HG02943 (cell line): ENCODE measurements around the gene EYA4.

Experiments used
- ATAC-seq: cut with Tn5 transposase; IDR thresholded peaks from one replicate; pipeline ENCODE4 v1.9.1; 2021; ENCODE audit warnings: mild to moderate bottlenecking, low read depth, moderate library complexity; ENCODE audit not compliant: unreplicated experiment

Gene EYA4

DNA sequence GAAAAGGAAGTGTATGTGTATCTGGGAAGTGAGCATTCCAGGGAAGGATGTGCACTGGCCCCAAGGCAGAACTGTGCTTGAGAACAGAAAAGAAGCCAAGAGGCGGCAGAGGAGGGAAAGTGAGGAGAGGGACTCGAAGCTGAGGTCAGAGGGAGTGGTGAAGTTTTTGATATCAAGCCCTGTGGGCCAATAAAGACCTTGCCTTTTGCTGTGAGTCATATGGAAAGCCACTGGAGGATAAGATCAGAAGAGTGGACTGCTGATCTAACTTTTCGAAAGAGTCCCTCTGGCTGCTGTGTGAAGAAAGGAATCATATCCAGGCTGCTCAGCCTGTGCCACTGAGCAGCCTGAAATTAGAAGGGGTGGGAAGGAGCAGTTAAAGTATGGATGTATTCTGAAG is 99.4 kb downstream of the EYA4 start:
- no peak for ATAC-seq

DNA sequence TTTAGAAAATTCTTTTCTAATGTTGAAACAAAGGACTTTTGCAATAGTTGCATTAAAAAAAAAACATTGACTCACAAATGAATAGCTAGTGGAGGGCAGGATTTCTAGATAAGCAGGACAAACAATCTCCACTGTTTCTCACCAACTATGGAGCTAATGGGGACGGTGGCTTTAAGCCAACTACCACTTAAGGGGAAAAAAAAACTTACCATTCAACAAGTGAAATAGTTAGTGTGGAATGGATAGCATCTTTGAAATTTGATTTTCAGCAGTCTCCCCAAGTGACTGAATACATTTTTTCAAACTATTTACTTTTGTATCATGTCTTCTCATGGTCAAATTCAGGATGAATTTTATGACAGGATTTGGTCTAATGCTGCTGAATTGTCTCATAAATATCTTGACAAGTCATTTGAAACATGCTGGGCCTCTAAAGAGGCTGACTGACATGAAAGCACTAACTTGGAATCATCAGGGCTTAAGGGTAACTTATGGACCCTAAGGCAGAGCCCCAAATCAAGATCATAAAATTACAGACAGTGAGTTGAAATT is 100.5 kb downstream of the EYA4 start:
- no peak for ATAC-seq

DNA sequence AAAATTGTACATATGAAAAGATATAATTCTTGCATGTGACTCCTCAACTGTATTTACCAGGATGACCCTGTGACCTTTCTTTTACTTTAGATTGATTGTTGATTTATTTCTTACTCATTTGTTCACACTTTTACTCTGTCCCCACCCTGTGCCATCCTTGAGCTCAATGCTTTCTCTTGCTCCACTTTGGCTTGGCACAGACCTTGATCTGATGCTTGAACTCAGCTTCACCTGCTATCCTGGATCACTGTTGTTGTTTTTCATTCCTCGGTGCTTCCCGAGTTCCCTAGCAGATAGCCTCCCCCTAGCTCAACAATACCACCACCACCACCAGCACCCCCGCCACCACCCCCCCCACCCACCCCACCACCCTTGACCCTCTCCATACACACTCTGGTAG is 102.1 kb downstream of the EYA4 start:
- ATAC-seq, result no peak

DNA sequence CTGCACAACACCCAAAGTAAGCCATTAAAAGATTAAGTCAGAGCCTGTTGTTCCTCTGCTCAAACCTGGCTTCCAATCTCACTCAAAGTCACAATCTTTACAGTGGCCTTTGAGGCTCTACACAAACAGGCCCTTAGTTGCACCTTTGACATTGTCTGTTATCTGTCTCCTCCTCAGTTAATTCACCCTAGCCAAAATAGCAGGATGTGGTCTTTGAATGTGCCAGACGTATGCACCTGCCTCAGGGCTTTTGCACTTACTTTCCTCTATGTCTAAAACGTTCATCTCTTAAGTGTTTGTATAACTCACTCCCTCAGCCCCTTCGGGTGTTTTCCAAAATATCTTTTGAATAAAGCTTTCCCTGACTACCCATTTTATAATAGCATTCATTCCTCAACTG is 107.7 kb downstream of the EYA4 start:
- ATAC-seq, result no peak

DNA sequence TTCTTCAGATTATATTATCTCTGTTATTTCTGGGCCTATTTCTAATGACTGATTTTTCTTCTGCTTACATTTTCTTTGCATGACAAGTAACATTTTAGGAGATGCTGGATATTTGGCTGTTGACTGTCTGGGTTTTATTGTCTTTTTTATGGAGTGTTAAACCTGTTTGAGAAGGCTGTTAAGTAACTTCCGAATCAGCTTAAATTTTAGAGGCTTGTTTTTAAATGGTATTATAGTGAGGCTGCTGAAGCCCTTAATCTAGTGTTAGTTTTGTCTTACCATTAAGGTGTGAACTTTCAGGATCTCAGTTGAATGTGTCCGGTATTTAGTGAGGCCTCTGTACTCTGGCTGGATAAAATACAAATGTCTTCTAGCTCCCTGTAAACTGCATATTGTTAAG is 109.8 kb downstream of the EYA4 start:
- no peak for ATAC-seq

DNA sequence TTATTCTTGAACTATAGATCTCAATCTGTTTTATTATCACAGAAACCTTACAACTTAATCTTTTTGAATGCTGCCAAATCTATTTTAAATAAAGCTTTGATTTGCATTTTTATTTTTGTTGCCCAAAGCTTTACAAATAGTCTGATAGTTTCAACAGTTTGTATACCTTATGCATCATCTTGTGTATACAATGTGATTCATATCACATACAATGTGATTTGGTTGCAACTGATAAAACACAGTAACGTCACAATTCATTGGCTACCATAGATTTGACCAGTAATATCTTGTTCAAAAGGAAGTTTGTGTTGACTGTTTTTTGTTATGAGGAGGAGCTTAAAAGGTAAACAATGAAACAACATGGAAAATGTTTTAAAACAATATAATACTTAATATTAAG is 110.9 kb downstream of the EYA4 start:
- no peak for ATAC-seq

DNA sequence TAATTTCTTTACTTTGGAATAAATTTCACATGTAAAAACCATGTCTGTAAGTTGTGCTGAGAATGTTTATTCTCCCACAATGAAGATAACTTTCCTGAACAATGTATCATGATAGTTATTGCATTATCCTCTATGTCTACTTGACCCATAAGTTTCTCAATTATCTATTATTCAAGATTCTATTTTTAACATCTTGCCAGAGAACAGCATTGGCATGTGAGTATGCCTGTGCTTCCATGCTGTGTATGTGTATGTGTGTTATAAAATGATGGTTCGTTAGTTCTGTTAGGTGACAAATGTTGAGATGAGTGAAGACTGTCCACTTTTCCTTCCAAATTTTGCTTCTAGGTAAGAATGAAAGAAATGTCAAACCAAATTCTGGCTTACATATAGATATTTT is 111.9 kb downstream of the EYA4 start:
- no peak for ATAC-seq

DNA sequence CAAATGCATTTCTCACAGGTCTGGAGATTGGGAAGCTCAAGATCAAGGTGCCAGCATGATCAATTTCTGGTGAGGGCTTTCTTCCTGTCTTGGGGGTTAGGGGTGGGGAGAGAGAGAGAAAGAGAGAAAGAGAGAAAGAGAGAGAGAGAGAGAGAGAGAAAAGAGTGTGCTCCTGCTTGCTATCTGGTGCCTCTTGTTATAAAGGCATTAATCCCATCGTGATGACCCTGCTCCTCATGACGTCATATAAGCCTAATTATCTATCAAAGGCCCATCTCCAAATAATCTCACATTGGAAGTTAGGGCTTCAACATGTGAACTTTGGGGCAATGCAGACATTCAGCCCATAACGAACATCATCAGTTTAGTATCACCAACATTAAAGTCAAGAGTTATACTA is 114.8 kb downstream of the EYA4 start:
- ATAC-seq, result no peak

DNA sequence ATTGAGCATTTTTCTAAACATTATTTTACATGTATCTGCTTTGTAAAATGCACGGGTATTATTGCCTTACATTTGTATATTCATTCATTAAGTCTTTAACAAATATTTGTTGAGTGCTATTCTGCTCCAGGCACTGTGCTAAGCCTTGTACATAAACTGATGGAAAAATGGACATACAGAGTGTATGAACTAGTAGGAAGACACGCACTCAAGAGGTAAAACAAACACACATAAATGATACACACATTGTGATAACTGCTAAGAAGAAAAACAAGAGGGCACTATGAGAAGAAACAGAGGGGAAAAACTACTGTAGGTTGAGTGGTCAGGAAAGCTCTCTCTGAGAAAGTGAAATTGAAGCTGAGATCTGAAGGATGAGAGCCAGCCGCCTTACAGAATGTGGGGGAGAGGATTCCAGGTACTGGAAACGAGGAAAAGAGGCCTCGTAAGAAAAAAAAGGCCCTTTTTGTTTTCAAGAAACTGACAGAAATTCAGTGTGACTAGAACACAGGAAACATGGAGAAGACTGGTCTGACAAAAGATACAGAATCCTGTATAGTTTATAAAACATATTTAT is 117.5 kb downstream of the EYA4 start:
- no peak for ATAC-seq

DNA sequence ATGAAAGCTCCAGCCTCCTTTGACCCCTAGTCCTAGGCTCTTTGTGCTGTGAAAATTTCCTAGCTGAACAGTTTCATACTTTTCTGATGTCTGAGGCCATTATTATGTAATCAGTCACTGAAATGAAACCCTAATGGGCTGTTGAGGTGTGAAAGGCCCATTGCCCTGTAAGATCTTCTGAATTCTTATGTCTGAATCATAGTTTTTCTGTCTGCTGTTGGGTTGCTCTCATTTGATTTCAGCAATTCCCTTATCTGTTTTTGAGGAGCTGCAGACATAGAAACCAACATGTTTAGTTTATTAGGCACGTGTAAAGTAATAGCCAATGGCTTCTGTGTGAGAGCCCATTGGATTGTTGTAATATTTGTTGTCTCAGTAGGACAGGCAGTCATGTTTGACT is 118.1 kb downstream of the EYA4 start:
- no peak for ATAC-seq

DNA sequence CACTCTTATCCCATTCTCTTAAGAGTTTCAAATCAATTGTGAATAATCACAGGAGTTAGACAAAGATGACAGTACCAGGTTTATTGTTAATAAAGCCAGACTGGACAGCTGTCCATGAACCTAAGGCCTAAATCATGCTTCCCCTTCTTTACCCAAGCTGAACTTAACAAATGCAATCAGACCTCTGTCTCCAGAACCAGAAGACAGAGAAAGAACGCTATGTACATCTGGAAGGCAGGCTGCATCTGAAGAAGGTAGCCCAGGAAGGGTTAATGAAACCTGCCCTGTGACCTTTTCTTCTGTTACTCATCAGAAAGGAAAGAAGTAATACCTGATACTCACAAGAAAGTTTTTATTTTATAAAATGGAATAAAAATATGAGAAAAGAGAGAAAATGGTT is 118.6 kb downstream of the EYA4 start:
- ATAC-seq, result no peak

DNA sequence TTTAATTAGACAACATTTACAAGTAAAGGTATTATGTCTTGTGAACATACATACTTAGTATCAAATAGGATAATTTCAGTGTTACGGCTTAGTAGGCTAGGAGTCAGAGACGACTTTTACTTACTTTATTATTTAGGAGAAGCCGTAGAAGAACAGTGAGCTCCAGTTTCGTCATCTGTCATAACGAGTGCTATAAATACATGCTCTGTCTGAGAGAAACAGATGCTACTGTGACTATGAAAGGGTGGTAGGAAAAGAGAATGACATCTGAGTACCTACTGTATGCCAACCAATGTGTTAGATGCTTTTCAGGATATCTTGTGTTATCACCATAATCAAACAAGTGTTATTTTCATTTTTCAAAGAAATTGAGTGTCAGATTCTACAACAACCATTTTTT is 119.0 kb downstream of the EYA4 start:
- ATAC-seq, result no peak

DNA sequence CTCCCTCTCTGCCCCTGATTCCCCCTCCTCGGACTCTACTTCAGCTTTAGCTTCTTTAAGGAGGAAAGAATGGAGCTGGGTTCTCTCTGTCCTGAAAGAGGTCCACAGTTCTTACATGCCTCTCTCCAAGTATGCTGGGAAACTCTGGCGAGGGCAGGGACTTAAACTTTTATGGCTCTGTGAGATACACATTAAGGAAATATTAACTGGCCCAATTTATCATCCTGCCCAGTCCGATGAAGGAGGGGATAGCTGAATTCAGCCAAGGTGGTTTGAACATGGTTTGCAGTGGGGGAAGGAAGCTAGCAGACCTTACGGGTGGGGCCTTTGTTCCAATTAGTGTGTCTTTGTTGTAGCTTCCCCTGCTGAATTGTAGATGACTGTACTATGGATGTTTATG is 121.7 kb downstream of the EYA4 start:
- ATAC-seq, result no peak

DNA sequence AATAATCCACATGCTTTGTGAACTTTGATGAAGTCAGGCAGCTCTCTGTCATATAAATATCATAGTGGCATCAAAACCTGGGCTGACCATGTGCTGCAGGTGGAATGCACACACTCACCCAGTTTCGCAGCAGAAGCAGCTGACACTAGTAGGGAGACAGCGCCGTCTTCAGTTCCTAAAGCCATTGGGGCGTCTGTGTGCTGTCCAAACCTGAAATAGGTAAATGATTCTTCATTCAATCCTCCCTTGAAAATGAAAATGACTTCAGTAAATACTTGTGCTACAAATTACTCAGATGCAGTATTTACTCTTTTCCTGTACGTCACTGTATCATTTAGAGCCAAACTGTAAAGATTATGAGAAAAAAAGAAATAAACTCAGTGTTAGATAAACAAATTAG is 127.5 kb downstream of the EYA4 start:
- no peak for ATAC-seq

DNA sequence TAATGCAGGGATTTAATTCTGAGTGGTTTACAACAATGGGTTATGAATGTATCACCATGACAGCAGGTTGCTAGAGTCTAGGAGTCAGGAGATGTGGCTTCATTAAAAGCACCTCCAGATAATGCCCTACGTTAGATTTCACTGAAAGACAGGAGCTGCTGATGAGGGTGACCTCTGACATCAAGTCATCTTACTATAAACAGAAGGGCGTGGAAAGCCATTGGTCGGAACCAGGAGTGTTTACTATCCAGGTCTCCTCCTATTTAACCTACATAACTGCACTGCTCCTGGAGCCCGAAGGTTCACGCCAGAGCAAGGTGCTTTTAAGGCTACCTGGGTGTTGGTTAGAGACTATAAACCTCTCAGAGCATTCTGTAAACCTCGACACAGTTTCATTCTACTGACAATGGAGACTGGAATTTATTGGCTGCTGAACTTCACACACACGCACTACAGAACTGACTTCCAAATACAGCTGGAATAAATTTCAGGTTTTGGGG is 128.7 kb downstream of the EYA4 start:
- no peak for ATAC-seq

DNA sequence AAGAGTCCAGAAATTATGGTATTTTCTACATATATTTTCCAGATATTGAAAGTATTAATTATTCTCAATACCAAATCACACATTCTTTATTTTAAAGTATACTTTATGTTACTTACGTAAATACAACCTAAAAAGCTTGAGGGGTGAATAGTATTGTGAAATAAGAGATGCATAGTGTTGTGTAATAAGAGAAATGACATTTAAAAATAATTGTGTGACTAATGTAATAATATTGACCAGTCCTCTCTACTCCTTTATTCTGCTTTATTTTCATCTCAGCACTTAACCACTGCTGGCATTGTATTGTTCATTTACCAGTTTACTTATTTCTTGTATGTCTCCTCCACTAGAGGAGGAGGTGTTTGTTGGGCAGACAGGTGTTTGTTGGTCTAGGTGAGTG is 135.6 kb downstream of the EYA4 start:
- no peak for ATAC-seq

DNA sequence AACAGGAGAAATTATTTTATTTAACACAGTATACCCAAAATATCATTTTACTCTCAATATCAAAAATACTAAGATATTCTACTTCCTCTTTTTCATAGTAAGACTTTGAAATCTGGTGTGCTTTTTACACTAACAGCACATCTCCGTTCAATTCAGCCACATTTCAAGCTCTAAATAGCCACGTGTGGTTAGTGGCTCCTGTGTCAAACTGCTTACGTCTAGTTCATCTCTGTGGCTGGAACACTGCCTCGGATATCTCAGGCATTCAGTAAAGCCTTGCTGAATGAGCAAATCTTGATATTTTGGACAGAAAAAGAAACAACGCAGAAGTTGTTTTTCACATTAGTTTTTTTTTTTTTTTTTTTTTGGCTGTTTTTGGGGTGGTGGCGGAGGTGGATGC is 136.1 kb downstream of the EYA4 start:
- no peak for ATAC-seq

DNA sequence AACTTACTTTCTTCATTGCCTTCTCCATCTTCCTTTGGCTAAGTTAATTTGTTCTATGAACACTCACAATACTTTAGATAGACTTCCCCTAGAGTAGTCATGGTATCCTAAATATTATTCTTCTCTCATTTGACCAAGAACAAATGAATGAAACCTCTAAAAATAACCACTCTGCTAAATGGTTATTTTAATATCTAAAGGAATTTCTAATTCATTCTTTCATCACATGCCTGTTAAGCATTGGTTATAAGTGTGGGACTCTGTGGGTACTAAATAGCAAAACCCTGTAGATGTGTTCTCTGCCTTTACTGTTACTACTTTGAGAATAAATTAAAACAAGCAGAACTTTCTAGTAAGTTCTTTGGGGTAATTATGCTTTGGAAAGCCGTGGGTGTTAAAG is 138.9 kb downstream of the EYA4 start:
- ATAC-seq, result no peak

DNA sequence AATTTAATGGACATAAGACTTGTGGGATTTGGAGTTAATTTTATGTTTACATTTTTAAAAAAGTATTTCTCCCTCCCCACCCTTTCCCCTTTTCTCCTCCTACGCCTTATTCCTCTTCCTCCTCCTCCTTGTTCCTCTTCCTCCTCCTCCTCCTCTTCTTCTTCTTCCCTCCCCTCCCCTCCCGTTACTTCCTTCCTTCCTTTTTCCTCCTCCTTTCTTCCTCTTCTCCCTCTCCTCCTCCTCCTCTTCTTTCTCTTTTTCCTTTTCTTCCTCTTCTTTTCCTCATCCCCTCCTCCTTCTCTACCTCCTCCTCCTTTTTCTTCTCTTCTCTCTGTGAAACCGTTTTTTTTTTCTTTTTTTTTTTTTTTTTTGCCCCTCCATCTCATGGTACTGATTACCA is 139.6 kb downstream of the EYA4 start:
- no peak for ATAC-seq

DNA sequence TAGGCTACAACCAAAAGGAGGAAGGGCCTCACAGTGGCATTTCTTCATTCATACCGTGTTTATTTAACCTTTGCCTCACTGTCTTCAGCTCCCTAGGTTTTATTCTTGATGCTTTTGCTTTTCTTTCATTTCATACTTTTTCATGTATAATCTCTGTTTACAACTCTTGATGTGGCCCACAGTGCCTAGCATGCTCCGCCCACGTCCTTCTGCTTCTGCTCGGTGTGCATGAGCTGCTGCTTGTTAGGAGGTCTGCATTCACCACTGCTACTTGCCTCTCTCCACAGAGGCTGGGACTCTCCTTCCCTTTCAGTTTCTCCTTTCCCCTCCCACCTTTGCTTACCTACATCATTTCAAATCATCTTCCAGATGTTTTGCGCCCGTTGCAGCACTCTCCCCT is 147.6 kb downstream of the EYA4 start:
- ATAC-seq, result no peak

DNA sequence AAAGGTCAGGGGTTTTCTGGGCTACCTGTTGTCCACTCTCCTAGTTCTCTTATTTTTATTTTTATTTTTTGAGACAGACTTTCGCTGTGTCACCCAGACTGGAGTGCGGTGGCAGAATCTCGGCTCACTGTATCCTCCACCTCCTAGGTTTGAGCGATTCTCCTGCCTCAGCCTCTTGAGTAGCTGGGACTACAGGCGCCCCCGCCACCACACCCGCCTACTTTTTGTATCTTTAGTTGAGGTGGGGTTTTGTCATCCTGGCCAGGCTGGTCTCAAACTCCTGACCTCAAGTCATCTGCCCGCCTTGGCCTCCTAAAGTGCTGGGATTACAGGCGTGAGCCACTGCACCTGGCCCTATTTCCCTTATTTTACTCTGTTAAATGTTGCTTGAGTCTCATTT is 149.0 kb downstream of the EYA4 start:
- ATAC-seq, result no peak

DNA sequence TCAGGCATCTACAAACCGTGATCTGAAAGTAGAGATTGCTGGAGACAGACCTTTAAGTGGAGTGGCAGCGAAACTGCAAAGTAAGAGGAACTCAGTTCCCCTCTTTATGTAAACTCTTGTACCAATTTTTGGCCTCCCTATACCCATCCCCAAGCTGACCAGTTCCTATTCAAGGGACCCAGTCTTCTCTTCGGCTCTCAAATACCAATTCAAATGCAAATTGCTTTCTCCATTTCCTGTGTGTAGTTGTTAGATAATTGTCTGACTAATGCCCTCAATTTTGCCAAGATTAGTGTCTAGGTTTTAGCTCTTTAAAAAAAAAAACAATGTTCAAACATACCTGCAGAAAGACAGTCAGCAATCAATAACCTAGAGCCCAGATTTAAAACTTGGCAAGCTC is 150.9 kb downstream of the EYA4 start:
- ATAC-seq, result no peak

DNA sequence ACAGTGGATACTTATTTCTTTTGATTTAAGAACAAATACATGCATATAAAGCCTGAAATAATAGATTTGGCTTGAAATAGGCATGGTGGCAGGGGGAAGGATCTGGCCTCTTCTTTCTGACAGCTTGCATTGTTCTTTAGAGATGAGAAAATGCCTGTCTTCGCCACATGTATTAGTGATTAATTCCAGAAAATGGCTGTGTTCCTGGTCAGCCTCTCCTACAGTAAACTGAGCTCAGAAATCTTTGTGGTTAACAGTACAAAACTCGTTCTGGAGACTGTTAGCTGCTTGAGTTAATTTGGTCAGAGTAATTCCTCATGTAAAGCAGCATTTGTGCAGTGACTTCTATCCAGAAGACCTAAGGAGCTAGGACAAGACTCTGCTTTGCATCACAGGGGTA is 151.5 kb downstream of the EYA4 start:
- ATAC-seq, result no peak
